Esophagus muscularis mucosa (tissue), 4 donors: Measurements from ENCODE around the gene COL3A1. TPM values are rescaled to one million over a fixed set of nuclear protein-coding genes. Genes with fewer than 3 reads are reported as not detected.

Source experiments
- DNase-seq: peaks from one replicate; pipeline ENCODE4 v3.0.0-alpha.2; 2017; ENCODE audit errors: extremely low spot score
- H3K27ac ChIP-seq, 4 donors: fragments of 200-600 bp; sonication (generic); replicated peaks in 1 of 4; 1 replicate in 3 of 4; 2 replicates in 1 of 4; pipeline ENCODE4 v1.5.1; 2016 to 2019; ENCODE audit warnings: mild to moderate bottlenecking in 1 of 4
- H3K27me3 ChIP-seq, 4 donors: fragments of 200-600 bp; sonication (generic); one replicate each; pipeline versions ENCODE4 v1.5.1 to v1.6.0; 2016 to 2019
- H3K36me3 ChIP-seq, 4 donors: fragments of 200-600 bp; sonication (generic); one replicate each; pipeline ENCODE4 v1.5.1; 2016 to 2019
- H3K4me1 ChIP-seq, 4 donors: fragments of 200-600 bp; sonication (generic); one replicate each; pipeline ENCODE4 v1.5.1; 2016 to 2019
- H3K4me3 ChIP-seq, 4 donors: fragments of 200-600 bp; sonication (generic); 1 replicate in 2 of 4; 2 replicates in 2 of 4; pipeline ENCODE4 v1.5.1; 2016 to 2019; ENCODE audit warnings: mild to moderate bottlenecking in 4 of 4, moderate library complexity in 1 of 4
- H3K9me3 ChIP-seq, 4 donors: fragments of 200-600 bp; sonication (generic); 1 replicate in 3 of 4; 2 replicates in 1 of 4; pipeline ENCODE4 v1.5.1; 2016 to 2019
- EP300 ChIP-seq: sonication (generic); formaldehyde crosslinking; IDR thresholded peaks from one replicate; pipeline ENCODE4 v1.6.1; 2017; ENCODE audit warnings: antibody characterized with exemption
- POLR2A ChIP-seq: fragments of 450-650 bp; IDR thresholded peaks from one replicate; pipeline ENCODE4 v1.6.1; 2017; ENCODE audit warnings: antibody characterized with exemption, moderate library complexity, mild to moderate bottlenecking, low read depth
- POLR2AphosphoS5 ChIP-seq, 2 donors: sonication (generic); formaldehyde crosslinking; IDR thresholded peaks; one replicate each; pipeline ENCODE4 v1.6.1; 2017; ENCODE audit warnings: antibody characterized with exemption in 2 of 2
- WGBS: methylation state at CpG from one replicate; pipeline ENCODE4 v1.1.5; 2018; 5-methylcytosine and 5-hydroxymethylcytosine counted together
- intact Hi-C: fragments of 100-400 bp; cut with DNase I; formaldehyde crosslinking; loops from one replicate; pipeline ENCODE4 v1.15.1; 2023
- total RNA-seq, 4 donors: library from RNA; depleted of rRNA; stranded (reverse); fragments of >200 nt; gene quantifications; one replicate each; pipeline versions ENCODE4 v1.1.0 to v1.2.1, GENCODE V29; 2016
- TF ChIP-seq, protein P1 (sequence below), 3 experiments: fragments of 200-600 bp in 2 of 3; fragments of 450-650 bp in 1 of 3; sonication (generic) in 2 of 3; IDR thresholded peaks; one replicate each; pipeline ENCODE4 v1.5.1; 2017 to 2019; ENCODE audit warnings: antibody characterized with exemption in 3 of 3, mild to moderate bottlenecking in 2 of 3, moderate library complexity in 1 of 3

COL3A1 gene
- total RNA-seq, 4 donors from 2014 or later, result 182 to 480 (median 236) TPM

DNA sequence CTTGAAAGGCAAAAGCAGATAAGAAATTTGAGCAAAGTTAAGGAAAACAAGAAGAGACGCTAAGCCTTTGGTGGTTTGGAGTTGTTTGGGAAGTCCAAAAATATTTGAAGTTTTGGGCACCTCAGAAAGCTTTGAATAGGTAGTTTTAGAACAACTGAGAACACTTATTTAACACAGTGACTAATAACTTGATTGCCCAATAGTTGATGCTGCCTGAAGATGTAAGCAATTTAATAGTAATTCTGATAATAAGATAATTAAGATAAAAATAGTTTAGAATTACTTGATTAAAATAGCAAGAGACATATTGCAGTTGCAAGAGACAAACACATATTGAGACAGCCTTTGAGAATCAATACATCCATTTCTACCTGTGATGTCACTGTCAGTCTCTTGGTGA lies 16.5 kb upstream of the COL3A1 start:
- no peak for DNase-seq
- H3K9me3 ChIP-seq, result no peaks in the 10 kb centered on the region
- 86% methylated on average over 1 of the region's 1 CpG for WGBS
- TF ChIP-seq POLR2A, result no peak
- TF ChIP-seq, protein P1, sequence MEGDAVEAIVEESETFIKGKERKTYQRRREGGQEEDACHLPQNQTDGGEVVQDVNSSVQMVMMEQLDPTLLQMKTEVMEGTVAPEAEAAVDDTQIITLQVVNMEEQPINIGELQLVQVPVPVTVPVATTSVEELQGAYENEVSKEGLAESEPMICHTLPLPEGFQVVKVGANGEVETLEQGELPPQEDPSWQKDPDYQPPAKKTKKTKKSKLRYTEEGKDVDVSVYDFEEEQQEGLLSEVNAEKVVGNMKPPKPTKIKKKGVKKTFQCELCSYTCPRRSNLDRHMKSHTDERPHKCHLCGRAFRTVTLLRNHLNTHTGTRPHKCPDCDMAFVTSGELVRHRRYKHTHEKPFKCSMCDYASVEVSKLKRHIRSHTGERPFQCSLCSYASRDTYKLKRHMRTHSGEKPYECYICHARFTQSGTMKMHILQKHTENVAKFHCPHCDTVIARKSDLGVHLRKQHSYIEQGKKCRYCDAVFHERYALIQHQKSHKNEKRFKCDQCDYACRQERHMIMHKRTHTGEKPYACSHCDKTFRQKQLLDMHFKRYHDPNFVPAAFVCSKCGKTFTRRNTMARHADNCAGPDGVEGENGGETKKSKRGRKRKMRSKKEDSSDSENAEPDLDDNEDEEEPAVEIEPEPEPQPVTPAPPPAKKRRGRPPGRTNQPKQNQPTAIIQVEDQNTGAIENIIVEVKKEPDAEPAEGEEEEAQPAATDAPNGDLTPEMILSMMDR (IDR thresholded peaks at IDR 0.05), result no peak
- TF ChIP-seq EP300, result no peak
- TF ChIP-seq POLR2AphosphoS5 (IDR thresholded peaks at IDR 0.05), result no peak
- H3K27ac ChIP-seq, result no peak overlapping the region
- intact Hi-C loops, result no loop called here
- H3K4me1 ChIP-seq, result no peaks in the 10 kb centered on the region
- no peak overlapping the region for H3K4me3 ChIP-seq
- no peaks in the 10 kb centered on the region for H3K27me3 ChIP-seq
- no peaks in the 10 kb centered on the region for H3K36me3 ChIP-seq

GRCh38 chr2:188963741-188964140 lies 10.4 kb upstream of the COL3A1 start:
- Histone ChIP-seq H3K9me3 (no peaks in the 10 kb centered on the region), H3K4me1 (peaks cover 0 to 1% (median 0%) of the 10 kb centered on the region in 4 donors), H3K4me3 (no peak overlapping the region), H3K36me3 (no peaks in the 10 kb centered on the region), H3K27ac (no peak overlapping the region), H3K27me3 (no peaks in the 10 kb centered on the region)
- DNase-seq, result no peak
- no peak for TF ChIP-seq POLR2AphosphoS5 (IDR thresholded peaks at IDR 0.05)
- TF ChIP-seq POLR2A, result no peak
- TF ChIP-seq, protein P1 (IDR thresholded peaks at IDR 0.05), result no peak
- no peak for TF ChIP-seq EP300
- 79% methylated on average over 3 of the region's 3 CpGs for WGBS
- intact Hi-C loops, result no loop called here

DNA sequence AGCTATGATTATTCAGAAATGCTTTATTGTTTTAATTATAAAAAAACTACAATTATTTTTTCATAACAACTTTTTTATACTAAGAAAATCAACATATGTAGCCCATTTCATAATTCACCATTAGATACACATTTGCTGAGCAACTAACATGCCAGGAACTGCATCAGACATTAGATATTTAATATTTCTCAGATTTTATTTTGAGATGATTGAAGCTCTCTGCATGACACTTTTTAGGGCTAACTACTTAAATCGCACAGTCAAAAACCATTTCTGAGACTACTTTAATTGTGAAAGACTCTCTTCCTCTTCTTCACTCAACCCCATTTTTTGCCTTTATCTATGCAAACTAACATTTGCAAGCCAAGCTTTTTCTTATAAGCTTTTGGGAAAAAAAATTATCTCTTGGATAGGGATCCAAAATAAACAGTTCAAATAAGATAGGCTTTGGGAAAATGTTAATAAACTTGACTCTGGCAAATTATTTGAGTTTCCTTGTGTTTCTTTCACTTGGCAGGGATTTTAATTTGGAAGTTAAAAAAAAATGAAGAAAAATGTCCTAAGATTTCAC lies 9.1 kb upstream of the COL3A1 start:
- H3K4me3 ChIP-seq, result no peak overlapping the region

DNA sequence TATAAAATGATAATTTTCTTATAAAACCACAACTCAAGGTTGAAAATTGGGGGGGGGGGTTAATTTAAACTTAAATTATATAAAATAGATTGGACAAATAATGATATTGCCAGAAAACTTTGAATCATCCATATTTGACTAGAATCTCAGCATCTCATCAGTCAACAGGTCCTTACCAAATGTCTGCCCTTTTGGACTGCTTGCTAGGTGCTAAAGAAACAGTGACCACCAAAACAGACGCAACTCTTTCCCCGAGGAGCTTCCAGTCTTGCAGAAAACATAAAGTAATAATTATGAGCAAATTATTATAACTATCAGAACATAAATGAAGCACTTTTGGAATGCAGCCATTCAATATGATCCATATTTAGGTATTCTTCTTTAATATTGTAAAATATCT lies 8.6 kb upstream of the COL3A1 start:
- Histone ChIP-seq H3K27ac (peak overlapping the region in 2 of 4 donors; percentile 17 to 32), H3K4me1 (peaks cover 0 to 19% (median 8%) of the 10 kb centered on the region in 4 donors), H3K27me3 (no peaks in the 10 kb centered on the region), H3K36me3 (no peaks in the 10 kb centered on the region), H3K9me3 (no peaks in the 10 kb centered on the region), H3K4me3 (no peak overlapping the region)
- no peak for TF ChIP-seq EP300
- TF ChIP-seq, protein P1 (IDR thresholded peaks at IDR 0.05), result no peak
- no peak for TF ChIP-seq POLR2AphosphoS5 (IDR thresholded peaks at IDR 0.05)
- no peak for TF ChIP-seq POLR2A
- 73% methylated on average over 2 of the region's 2 CpGs for WGBS
- intact Hi-C loops, result no loop called here
- no peak for DNase-seq

More for the DNA sequence above, 9.1 kb upstream of the COL3A1 start:
- 70% methylated on average over 1 of the region's 1 CpG for WGBS
- Histone ChIP-seq H3K27ac (no peak overlapping the region), H3K4me1 (peaks cover 0 to 14% (median 4%) of the 10 kb centered on the region in 4 donors), H3K36me3 (no peaks in the 10 kb centered on the region), H3K9me3 (no peaks in the 10 kb centered on the region), H3K27me3 (no peaks in the 10 kb centered on the region)
- no peak for DNase-seq
- TF ChIP-seq POLR2AphosphoS5 (IDR thresholded peaks at IDR 0.05) (no peak), EP300 (no peak), POLR2A (no peak)
- TF ChIP-seq, protein P1 (IDR thresholded peaks at IDR 0.05), result no peak
- intact Hi-C loops, result no loop called here

- TF ChIP-seq EP300, result no peak
- TF ChIP-seq POLR2A, result no peak
- TF ChIP-seq, protein P1 (IDR thresholded peaks at IDR 0.05), result no peak
- TF ChIP-seq POLR2AphosphoS5 (IDR thresholded peaks at IDR 0.05), result no peak
- no peak for DNase-seq
- no peak overlapping the region for H3K4me3 ChIP-seq
- H3K9me3 ChIP-seq, result no peaks in the 10 kb centered on the region
- H3K27ac ChIP-seq, result peak overlapping the region in 2 of 4 donors; percentile 17 to 32
- intact Hi-C loops, result no loop called here
- peaks cover 0 to 25% (median 12%) of the 10 kb centered on the region in 4 donors for H3K4me1 ChIP-seq
- H3K27me3 ChIP-seq, result no peaks in the 10 kb centered on the region
- H3K36me3 ChIP-seq, result no peaks in the 10 kb centered on the region
- 67% methylated on average over 4 of the region's 4 CpGs for WGBS
These were observed 8.0 kb upstream of the COL3A1 start for GRCh38 chr2:188966079-188966571.
